H9 (cell line): ENCODE data around the gene GNB1L. TPM values are rescaled to one million over a fixed set of nuclear protein-coding genes. Genes with fewer than 3 reads are reported as not detected.

Experiments
- DNase-seq: peaks from one replicate; pipeline ENCODE4 v3.0.0-alpha.2; 2017
- H2AFZ ChIP-seq: one replicate; pipeline ENCODE4 v1.6.1; 2013; ENCODE audit warnings: mild to moderate bottlenecking, low read length, control low read depth, moderate library complexity
- H2AK5ac ChIP-seq: 2 replicates; pipeline ENCODE4 v1.6.1; 2013; ENCODE audit warnings: low read length, control low read depth, mixed read lengths; ENCODE audit not compliant: insufficient read length
- H2BK120ac ChIP-seq: one replicate; pipeline ENCODE4 v1.6.1; 2013; ENCODE audit warnings: low read depth, mild to moderate bottlenecking, low read length, control low read depth, inconsistent platforms; ENCODE audit not compliant: poor library complexity, severe bottlenecking
- H2BK12ac ChIP-seq: 2 replicates; pipeline ENCODE4 v1.6.1; 2013; ENCODE audit warnings: low read length, control low read depth, mixed read lengths, low read depth; ENCODE audit not compliant: insufficient read length
- H2BK15ac ChIP-seq: 2 replicates; pipeline ENCODE4 v1.6.1; 2013; ENCODE audit warnings: low read depth, low read length, control low read depth
- H2BK20ac ChIP-seq: one replicate; pipeline ENCODE4 v1.6.1; 2013; ENCODE audit warnings: low read depth, mild to moderate bottlenecking, low read length, control low read depth, inconsistent platforms; ENCODE audit not compliant: poor library complexity, severe bottlenecking
- H2BK5ac ChIP-seq: 2 replicates; pipeline ENCODE4 v1.6.1; 2013; ENCODE audit warnings: low read length, control low read depth, mixed read lengths; ENCODE audit not compliant: insufficient read length
- H3K14ac ChIP-seq: 2 replicates; pipeline ENCODE4 v1.6.1; 2013; ENCODE audit warnings: low read length, control low read depth; ENCODE audit not compliant: insufficient read depth
- H3K18ac ChIP-seq: 2 replicates; pipeline ENCODE4 v1.6.1; 2013; ENCODE audit warnings: low read depth, mild to moderate bottlenecking, mixed read lengths, low read length, control low read depth; ENCODE audit not compliant: insufficient read length
- H3K23ac ChIP-seq: 2 replicates; pipeline ENCODE4 v1.6.1; 2013; ENCODE audit warnings: low read length, control low read depth, mixed read lengths, low read depth; ENCODE audit not compliant: insufficient read length
- H3K23me2 ChIP-seq: 2 replicates; pipeline ENCODE4 v1.6.1; 2013; ENCODE audit warnings: low read depth, mild to moderate bottlenecking, mixed read lengths, low read length, control low read depth; ENCODE audit not compliant: insufficient read length, poor library complexity, severe bottlenecking
- H3K27ac ChIP-seq: 2 replicates; pipeline ENCODE4 v1.5.1; 2013; ENCODE audit warnings: low read length, control low read depth, mixed read lengths, low read depth; ENCODE audit not compliant: insufficient read length
- H3K27me3 ChIP-seq: 2 replicates; pipeline ENCODE4 v1.6.1; 2013; ENCODE audit warnings: low read length, control low read depth, inconsistent platforms; ENCODE audit not compliant: insufficient read depth
- H3K4ac ChIP-seq: 2 replicates; pipeline ENCODE4 v1.6.1; 2013; ENCODE audit warnings: low read depth, mild to moderate bottlenecking, control low read depth, inconsistent platforms, low read length, moderate library complexity
- H3K4me1 ChIP-seq: 2 replicates; pipeline ENCODE4 v1.6.1; 2013; ENCODE audit warnings: low read length, control low read depth, inconsistent platforms; ENCODE audit not compliant: insufficient read depth
- H3K4me2 ChIP-seq: 2 replicates; pipeline ENCODE4 v1.6.1; 2013; ENCODE audit warnings: low read length, control low read depth, mixed read lengths; ENCODE audit not compliant: insufficient read length, insufficient read depth
- H3K56ac ChIP-seq: 2 replicates; pipeline ENCODE4 v1.6.1; 2013; ENCODE audit warnings: low read depth, mild to moderate bottlenecking, mixed read lengths, low read length, control low read depth; ENCODE audit not compliant: insufficient read length
- H3K79me1 ChIP-seq: 2 replicates; pipeline ENCODE4 v1.6.1; 2013; ENCODE audit warnings: low read depth, mild to moderate bottlenecking, moderate library complexity, low read length, control low read depth, inconsistent platforms; ENCODE audit not compliant: insufficient read depth, poor library complexity, severe bottlenecking
- H3K79me2 ChIP-seq: 2 replicates; pipeline ENCODE4 v1.6.1; 2013; ENCODE audit warnings: low read length, control low read depth, inconsistent platforms; ENCODE audit not compliant: insufficient read depth
- H3K9ac ChIP-seq: 2 replicates; pipeline ENCODE4 v1.6.1; 2013; ENCODE audit warnings: low read length, control low read depth, mixed read lengths; ENCODE audit not compliant: insufficient read length; ENCODE audit errors: extremely low read depth
- H3K9me3 ChIP-seq: one replicate; pipeline ENCODE4 v1.6.1; 2013; ENCODE audit warnings: low read depth, low read length, inconsistent platforms; ENCODE audit not compliant: control insufficient read depth
- H3T11ph ChIP-seq: one replicate; pipeline ENCODE4 v1.6.1; 2013; ENCODE audit warnings: mild to moderate bottlenecking, low read length, control low read depth, inconsistent platforms
- H4K20me1 ChIP-seq: one replicate; pipeline ENCODE4 v1.6.1; 2013; ENCODE audit not compliant: control insufficient read depth, insufficient read length, insufficient read depth
- H4K5ac ChIP-seq: 2 replicates; pipeline ENCODE4 v1.6.1; 2013; ENCODE audit warnings: low read depth, mild to moderate bottlenecking, mixed read lengths, low read length, control low read depth; ENCODE audit not compliant: insufficient read length
- H4K8ac ChIP-seq: replicated peaks from 2 replicates; pipeline ENCODE4 v1.6.1; 2013; ENCODE audit warnings: low read length, control low read depth, mixed read lengths, low read depth; ENCODE audit not compliant: insufficient read length
- H4K91ac ChIP-seq: 2 replicates; pipeline ENCODE4 v1.6.1; 2013; ENCODE audit warnings: low read depth, mild to moderate bottlenecking, moderate library complexity, mixed read lengths, low read length, control low read depth; ENCODE audit not compliant: insufficient read length
- H3K27ac Mint-ChIP-seq, 3 experiments: 2 replicates in 2 of 3; 3 replicates in 1 of 3; pipeline ENCODE4 v1.8.0; 2020 to 2021; ENCODE audit warnings: mixed read lengths in 3 of 3, mild to moderate bottlenecking in 1 of 3, moderate library complexity in 1 of 3
- H3K27me3 Mint-ChIP-seq: 2 replicates; pipeline ENCODE4 v1.8.0; 2021; ENCODE audit warnings: low read depth, mild to moderate bottlenecking, moderate library complexity, mixed read lengths
- H3K36me3 Mint-ChIP-seq, 3 experiments: 2 replicates in 2 of 3; 3 replicates in 1 of 3; pipeline ENCODE4 v1.8.0; 2020 to 2021; ENCODE audit warnings: low read depth in 3 of 3, mixed read lengths in 3 of 3; ENCODE audit not compliant: insufficient read depth in 1 of 3
- H3K4me1 Mint-ChIP-seq, 2 experiments: 2 replicates each; pipeline ENCODE4 v1.8.0; 2020; ENCODE audit warnings: mixed read lengths in 2 of 2
- H3K4me3 Mint-ChIP-seq, 2 experiments: 2 replicates in 1 of 2; 3 replicates in 1 of 2; pipeline ENCODE4 v1.8.0; 2020 to 2021; ENCODE audit warnings: mild to moderate bottlenecking in 2 of 2, mixed read lengths in 2 of 2, moderate library complexity in 1 of 2
- H3K9me3 Mint-ChIP-seq, 2 experiments: 2 replicates in 1 of 2; 3 replicates in 1 of 2; pipeline ENCODE4 v1.8.0; 2020; ENCODE audit warnings: mild to moderate bottlenecking in 2 of 2, mixed read lengths in 2 of 2, moderate library complexity in 1 of 2
- CTCF ChIP-seq: fragments of 200-600 bp; sonication (generic); conservative IDR thresholded peaks from 3 replicates; pipeline ENCODE4 v1.8.0; 2021; ENCODE audit warnings: antibody characterized with exemption, mild to moderate bottlenecking
- WGBS: extraction: QIAGEN DNeasy Blood & Tissue Kit; methylation state at CpG from one replicate; pipeline ENCODE4 v1.1.7; 2013; ENCODE audit warnings: missing lambda C conversion rate, low lambda C conversion rate, mixed read lengths; ENCODE audit not compliant: insufficient read length; ENCODE audit errors: extremely low coverage; 5-methylcytosine and 5-hydroxymethylcytosine counted together
- total RNA-seq: library from RNA; stranded (reverse); gene quantifications from 2 replicates; pipeline ENCODE4 v1.2.1, GENCODE V29; 2021

The GNB1L gene
- total RNA-seq, 1 experiment from 2014 or later: 22.4 TPM

DNA sequence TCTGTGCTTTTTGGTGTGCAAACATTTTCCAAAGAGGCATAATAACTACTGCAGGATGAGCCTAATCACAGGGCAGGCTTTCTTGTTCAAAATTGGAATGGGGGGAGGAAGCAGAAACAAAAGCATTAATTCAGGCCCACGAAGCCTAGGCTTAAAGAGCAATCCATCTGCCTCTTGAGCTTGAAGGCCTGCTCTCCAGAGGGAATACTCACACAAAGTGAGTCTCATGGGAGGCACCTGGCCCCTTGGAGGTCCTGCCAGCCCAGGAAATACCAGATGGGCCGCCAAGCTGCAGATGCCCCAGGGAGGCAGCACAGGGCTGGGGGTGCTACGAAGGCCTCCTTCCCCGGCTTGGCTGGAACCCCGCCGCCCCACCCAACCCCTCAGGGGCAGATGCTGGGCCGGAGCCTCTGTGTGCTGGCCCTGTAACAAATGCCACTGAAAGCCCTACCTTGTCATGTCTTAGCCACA is 47.6 kb upstream of the GNB1L start:
- Histone ChIP-seq H2BK120ac (no peak overlapping the region), H4K5ac (no peak overlapping the region), H3K9ac (no peak overlapping the region), H3K23me2 (no peaks in the 10 kb centered on the region), H3K27ac (no peak overlapping the region), H3K18ac (no peak overlapping the region), H3T11ph (no peak overlapping the region), H2BK5ac (no peak overlapping the region), H3K9me3 (no peaks in the 10 kb centered on the region), H2AFZ (no peak overlapping the region), H2BK12ac (no peak overlapping the region), H3K4me1 (no peaks in the 10 kb centered on the region; the same call in 1 of the 2 replicates), H4K91ac (no peak overlapping the region), H4K8ac (no peak overlapping the region), H2BK15ac (no peak overlapping the region), H3K27me3 (no peaks in the 10 kb centered on the region), H2BK20ac (no peak overlapping the region), H3K79me1 (no peaks in the 10 kb centered on the region), H3K23ac (no peak overlapping the region), H4K20me1 (no peaks in the 10 kb centered on the region), H3K14ac (no peak overlapping the region), H3K56ac (no peak overlapping the region), H3K4me2 (no peak overlapping the region), H2AK5ac (no peak overlapping the region), H3K79me2 (no peaks in the 10 kb centered on the region), H3K4ac (no peak overlapping the region)
- peaks cover 0 to 2% (median 0%) of the 10 kb centered on the region in 3 experiments; a peak in 1 of 7 replicates for H3K36me3 Mint-ChIP-seq
- no peak for TF ChIP-seq CTCF
- H3K9me3 Mint-ChIP-seq: no peaks in the 10 kb centered on the region
- peak; percentile 26 for DNase-seq
- no peak overlapping the region for H3K27ac Mint-ChIP-seq
- H3K4me1 Mint-ChIP-seq: peaks cover 10 to 18% of the 10 kb centered on the region in 2 experiments
- no peaks in the 10 kb centered on the region; the same call in 1 of the 2 replicates for H3K27me3 Mint-ChIP-seq
- no peak overlapping the region for H3K4me3 Mint-ChIP-seq
- WGBS: no CpG with 5 or more reads among the region's 7 CpGs
